ENCODE data around the gene FIZ1.

Gene FIZ1

GRCh38 chr19:55599468-55599841 is at the start of gene FIZ1:
Gene FIZ1 (minus strand): TSS chr19:55599517. CDS start chr19:55597865, 1,652 bp downstream.
- DNase-seq (ENCODE audit: low read depth, low spot score): peak; percentile 99

- DNase-seq (ENCODE audit: low read depth, low spot score): no peak
Measured at GRCh38 chr19:55648585-55649267, 49.4 kb upstream of the FIZ1 start.

- DNase-seq (ENCODE audit: low read depth, low spot score): peak; percentile 72
Measured at GRCh38 chr19:55647732-55648584, 48.6 kb upstream of the FIZ1 start, which contains the start of gene CCDC106. Gene CCDC106 (plus strand): TSS chr19:55648212. CDS start chr19:55649047, 835 bp downstream.

GRCh38 chr19:55646889-55647731 is 47.8 kb upstream of the FIZ1 start:
- peak; percentile 16 for DNase-seq (ENCODE audit: low read depth, low spot score)

- DNase-seq (ENCODE audit: low read depth, low spot score): no peak
Measured at GRCh38 chr19:55645512-55645881, 46.2 kb upstream of the FIZ1 start.

GRCh38 chr19:55644842-55645511 is 45.7 kb upstream of the FIZ1 start:
- DNase-seq (ENCODE audit: low read depth, low spot score): no peak

GRCh38 chr19:55644191-55644833 is 45.0 kb upstream of the FIZ1 start:
- no peak for DNase-seq (ENCODE audit: low read depth, low spot score)

- DNase-seq (ENCODE audit: low read depth, low spot score): no peak
Measured at GRCh38 chr19:55643887-55644176, 44.5 kb upstream of the FIZ1 start.

GRCh38 chr19:55643003-55643886 is 43.9 kb upstream of the FIZ1 start, which contains the start of gene ZNF581:
Gene ZNF581 (plus strand): TSS chr19:55643649. CDS start chr19:55644572, 923 bp downstream.
- peak; percentile 84 for DNase-seq (ENCODE audit: low read depth, low spot score)

- DNase-seq (ENCODE audit: low read depth, low spot score): no peak
Measured at GRCh38 chr19:55642153-55643002, 43.1 kb upstream of the FIZ1 start.

- DNase-seq (ENCODE audit: low read depth, low spot score): no peak
Measured at GRCh38 chr19:55641426-55642152, 42.3 kb upstream of the FIZ1 start.

- DNase-seq (ENCODE audit: low read depth, low spot score): peak; percentile 73
Measured at GRCh38 chr19:55640577-55641425, 41.5 kb upstream of the FIZ1 start, which contains the start of gene ZNF580. Gene ZNF580 (plus strand): TSS chr19:55641002. CDS start chr19:55642509, 1,507 bp downstream.

GRCh38 chr19:55640043-55640576 is 40.8 kb upstream of the FIZ1 start:
- DNase-seq (ENCODE audit: low read depth, low spot score): peak; percentile 87

GRCh38 chr19:55638864-55639359 is 39.6 kb upstream of the FIZ1 start:
- peak; percentile 67 for DNase-seq (ENCODE audit: low read depth, low spot score)

GRCh38 chr19:55637534-55637933 is 38.2 kb upstream of the FIZ1 start:
- DNase-seq (ENCODE audit: low read depth, low spot score): no peak

- DNase-seq (ENCODE audit: low read depth, low spot score): no peak
Measured at GRCh38 chr19:55636723-55637122, 37.4 kb upstream of the FIZ1 start.

Measured in ELF-1 (cell line).